Measurements from ENCODE around the gene MTOR.

DNA sequence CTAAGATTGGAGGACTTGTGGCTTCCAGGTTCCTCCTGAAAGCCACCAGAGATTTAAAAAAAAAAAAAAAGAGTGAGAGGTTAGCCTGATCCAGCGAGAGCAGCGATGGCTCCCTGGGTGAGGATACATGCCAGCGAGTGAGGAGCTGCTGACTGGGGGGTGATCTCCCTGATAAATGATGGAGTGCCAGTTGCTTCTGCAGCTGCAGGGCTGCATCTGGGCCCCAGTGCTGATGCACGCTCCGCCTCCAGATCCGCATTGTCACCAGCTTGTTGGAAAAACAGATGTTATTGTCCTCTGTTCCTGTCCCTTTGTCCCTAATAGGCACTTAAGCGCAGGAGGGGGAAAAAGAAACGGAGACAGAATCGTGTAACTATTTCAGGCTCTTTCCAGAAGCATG, 39.2 kb upstream of the MTOR start:
- TF ChIP-seq, protein P1, sequence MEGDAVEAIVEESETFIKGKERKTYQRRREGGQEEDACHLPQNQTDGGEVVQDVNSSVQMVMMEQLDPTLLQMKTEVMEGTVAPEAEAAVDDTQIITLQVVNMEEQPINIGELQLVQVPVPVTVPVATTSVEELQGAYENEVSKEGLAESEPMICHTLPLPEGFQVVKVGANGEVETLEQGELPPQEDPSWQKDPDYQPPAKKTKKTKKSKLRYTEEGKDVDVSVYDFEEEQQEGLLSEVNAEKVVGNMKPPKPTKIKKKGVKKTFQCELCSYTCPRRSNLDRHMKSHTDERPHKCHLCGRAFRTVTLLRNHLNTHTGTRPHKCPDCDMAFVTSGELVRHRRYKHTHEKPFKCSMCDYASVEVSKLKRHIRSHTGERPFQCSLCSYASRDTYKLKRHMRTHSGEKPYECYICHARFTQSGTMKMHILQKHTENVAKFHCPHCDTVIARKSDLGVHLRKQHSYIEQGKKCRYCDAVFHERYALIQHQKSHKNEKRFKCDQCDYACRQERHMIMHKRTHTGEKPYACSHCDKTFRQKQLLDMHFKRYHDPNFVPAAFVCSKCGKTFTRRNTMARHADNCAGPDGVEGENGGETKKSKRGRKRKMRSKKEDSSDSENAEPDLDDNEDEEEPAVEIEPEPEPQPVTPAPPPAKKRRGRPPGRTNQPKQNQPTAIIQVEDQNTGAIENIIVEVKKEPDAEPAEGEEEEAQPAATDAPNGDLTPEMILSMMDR (IDR thresholded peaks at IDR 0.05), result no peak
- TF ChIP-seq POLR2A (IDR thresholded peaks at IDR 0.05) (no peak), POLR2AphosphoS5 (IDR thresholded peaks at IDR 0.05; ENCODE audit: insufficient read depth in 1 of 2, low read depth in 1 of 2) (no peak)

Data from vagina (tissue), 2 donors.